PC-9 (cell line): ENCODE data around the gene ZBTB4.

Experiments used
- EZH2 ChIP-seq: fragments of 200-600 bp; sonication (generic); IDR thresholded peaks from 2 replicates; pipeline ENCODE4 v1.8.0; 2017; ENCODE audit warnings: antibody characterized with exemption, low read depth
- TF ChIP-seq, protein P1 (sequence below): fragments of 200-600 bp; sonication (generic); conservative IDR thresholded peaks from 2 replicates; pipeline ENCODE4 v1.6.1; 2017; ENCODE audit warnings: mixed run types, antibody characterized with exemption, mild to moderate bottlenecking, moderate library complexity

- TF ChIP-seq, protein P1, sequence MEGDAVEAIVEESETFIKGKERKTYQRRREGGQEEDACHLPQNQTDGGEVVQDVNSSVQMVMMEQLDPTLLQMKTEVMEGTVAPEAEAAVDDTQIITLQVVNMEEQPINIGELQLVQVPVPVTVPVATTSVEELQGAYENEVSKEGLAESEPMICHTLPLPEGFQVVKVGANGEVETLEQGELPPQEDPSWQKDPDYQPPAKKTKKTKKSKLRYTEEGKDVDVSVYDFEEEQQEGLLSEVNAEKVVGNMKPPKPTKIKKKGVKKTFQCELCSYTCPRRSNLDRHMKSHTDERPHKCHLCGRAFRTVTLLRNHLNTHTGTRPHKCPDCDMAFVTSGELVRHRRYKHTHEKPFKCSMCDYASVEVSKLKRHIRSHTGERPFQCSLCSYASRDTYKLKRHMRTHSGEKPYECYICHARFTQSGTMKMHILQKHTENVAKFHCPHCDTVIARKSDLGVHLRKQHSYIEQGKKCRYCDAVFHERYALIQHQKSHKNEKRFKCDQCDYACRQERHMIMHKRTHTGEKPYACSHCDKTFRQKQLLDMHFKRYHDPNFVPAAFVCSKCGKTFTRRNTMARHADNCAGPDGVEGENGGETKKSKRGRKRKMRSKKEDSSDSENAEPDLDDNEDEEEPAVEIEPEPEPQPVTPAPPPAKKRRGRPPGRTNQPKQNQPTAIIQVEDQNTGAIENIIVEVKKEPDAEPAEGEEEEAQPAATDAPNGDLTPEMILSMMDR = no peak
- no peak for TF ChIP-seq EZH2
These were observed 5.5 kb upstream of the ZBTB4 start for GRCh38 chr17:7484919-7485377.
